Keratinocyte (primary cell): ENCODE measurements around the gene SBNO2.

Experiments
- EZH2 ChIP-seq: IDR thresholded peaks from one replicate; pipeline ENCODE4 v1.6.1; 2012; ENCODE audit warnings: inconsistent platforms, mild to moderate bottlenecking, low read length, moderate library complexity
- TF ChIP-seq, protein P1 (sequence below), 3 experiments: IDR thresholded peaks in 1 of 3; conservative IDR thresholded peaks in 1 of 3; optimal IDR thresholded peaks in 1 of 3; 2 replicates in 2 of 3; 3 replicates in 1 of 3; pipeline versions ENCODE3 to v1.5.1; 2011; ENCODE audit warnings: low read length in 3 of 3, mild to moderate bottlenecking in 3 of 3, moderate library complexity in 2 of 3, control low read depth in 1 of 3, inconsistent platforms in 1 of 3; ENCODE audit not compliant: insufficient read depth in 2 of 3; ENCODE audit errors: extremely low read depth in 1 of 3

DNA sequence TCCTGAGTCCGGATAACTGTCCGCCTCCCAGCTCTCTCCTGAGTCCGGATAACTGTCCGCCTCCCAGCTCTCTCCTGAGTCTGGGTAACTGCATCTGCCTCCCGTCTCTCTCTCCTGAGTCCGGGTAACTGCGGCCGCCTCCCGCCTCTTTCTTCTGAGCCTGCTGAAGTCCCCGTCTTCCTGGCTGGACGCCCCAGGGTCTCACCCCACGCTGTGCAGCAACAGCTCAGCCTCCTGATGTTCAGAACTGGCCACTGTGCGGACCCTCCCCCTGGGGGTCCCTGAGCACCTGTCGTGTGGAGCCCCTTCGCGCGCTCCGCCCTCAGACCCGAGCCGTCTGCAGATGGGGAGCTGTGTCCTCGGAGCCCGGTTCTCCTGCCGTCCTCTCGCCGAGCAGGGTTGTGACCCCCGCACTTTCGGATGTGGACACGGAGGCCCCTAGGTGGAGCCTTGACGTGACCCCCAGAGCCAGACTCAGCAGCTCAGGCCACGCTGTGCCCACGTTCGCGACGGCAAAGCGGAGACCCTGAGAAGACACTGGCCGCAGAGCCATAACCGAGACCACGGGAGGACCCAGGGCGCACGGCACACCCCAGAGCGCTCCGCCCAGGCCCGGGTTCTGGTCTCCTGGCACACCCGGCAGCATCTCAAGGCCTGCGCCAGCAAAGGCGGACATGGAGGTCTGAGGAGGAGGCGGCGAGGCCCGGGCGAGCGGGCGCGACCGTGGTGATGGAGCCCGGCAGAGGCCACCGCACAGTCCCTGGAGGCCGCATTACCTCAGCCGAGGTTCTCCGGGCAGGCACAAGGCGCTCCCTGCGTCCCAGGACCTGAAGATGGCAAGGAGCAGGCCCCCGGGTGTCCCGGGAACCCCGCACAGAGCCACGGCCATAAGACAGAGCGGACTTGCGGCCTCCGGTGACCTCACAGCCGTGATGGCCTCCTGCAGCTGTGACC, 15.9 kb downstream of the SBNO2 start:
- TF ChIP-seq, protein P1, sequence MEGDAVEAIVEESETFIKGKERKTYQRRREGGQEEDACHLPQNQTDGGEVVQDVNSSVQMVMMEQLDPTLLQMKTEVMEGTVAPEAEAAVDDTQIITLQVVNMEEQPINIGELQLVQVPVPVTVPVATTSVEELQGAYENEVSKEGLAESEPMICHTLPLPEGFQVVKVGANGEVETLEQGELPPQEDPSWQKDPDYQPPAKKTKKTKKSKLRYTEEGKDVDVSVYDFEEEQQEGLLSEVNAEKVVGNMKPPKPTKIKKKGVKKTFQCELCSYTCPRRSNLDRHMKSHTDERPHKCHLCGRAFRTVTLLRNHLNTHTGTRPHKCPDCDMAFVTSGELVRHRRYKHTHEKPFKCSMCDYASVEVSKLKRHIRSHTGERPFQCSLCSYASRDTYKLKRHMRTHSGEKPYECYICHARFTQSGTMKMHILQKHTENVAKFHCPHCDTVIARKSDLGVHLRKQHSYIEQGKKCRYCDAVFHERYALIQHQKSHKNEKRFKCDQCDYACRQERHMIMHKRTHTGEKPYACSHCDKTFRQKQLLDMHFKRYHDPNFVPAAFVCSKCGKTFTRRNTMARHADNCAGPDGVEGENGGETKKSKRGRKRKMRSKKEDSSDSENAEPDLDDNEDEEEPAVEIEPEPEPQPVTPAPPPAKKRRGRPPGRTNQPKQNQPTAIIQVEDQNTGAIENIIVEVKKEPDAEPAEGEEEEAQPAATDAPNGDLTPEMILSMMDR (optimal IDR thresholded peaks at IDR 0.05 in 1 of 3, IDR thresholded peaks at IDR 0.05 in 1 of 3, conservative IDR thresholded peaks at IDR 0.05 in 1 of 3; ENCODE audit: extremely low read depth in 1 of 3, insufficient read depth in 2 of 3, low read length in 3 of 3), result no peak
- no peak for TF ChIP-seq EZH2
